GM21786 (cell line): Measurements from ENCODE around the gene DSC2.

Source experiments
- ATAC-seq: cut with Tn5 transposase; IDR thresholded peaks from one replicate; pipeline ENCODE4 v1.9.1; 2021; ENCODE audit not compliant: unreplicated experiment

Gene DSC2

GRCh38 chr18:31098878-31099277 lies 3.3 kb downstream of the DSC2 start:
- ATAC-seq: no peak

DNA sequence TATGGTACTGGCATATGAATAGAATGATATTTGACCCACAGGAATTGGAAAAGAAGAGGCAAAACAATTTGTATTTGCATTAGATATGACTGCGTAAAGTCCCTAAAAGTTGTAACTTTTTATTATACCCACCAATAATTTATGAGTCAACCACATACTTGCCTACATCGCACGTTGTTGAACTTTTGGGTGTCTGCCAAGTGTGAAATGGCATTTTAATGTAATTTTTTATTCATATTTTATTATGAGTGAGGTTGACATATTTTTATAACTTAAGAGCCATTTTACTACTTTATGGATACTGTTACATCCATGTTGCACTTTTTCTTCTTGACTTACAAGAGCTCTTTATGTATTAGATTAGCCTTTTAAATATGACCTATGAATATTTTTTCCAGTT lies 4.6 kb downstream of the DSC2 start:
- no peak for ATAC-seq

DNA sequence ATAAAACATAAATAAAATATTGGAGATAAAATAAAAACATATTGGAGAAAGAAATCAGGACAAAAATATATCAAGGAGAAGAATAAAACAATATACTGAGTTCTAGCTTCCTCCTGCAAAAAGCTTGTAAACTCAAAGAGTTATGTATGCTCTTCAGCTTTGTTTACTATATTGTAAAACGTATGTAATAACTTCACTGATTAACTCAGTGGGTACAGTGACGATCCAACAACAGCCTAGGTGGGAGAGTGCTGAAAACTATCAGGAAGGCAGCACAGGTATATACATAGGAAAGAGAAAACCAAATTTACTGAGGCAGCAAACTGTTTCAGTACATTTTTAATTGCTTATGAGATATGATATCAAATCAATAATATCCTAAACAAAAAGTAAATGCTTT lies 8.3 kb downstream of the DSC2 start:
- ATAC-seq: no peak

- ATAC-seq: no peak
These were observed 8.9 kb downstream of the DSC2 start for GRCh38 chr18:31093294-31093693.

DNA sequence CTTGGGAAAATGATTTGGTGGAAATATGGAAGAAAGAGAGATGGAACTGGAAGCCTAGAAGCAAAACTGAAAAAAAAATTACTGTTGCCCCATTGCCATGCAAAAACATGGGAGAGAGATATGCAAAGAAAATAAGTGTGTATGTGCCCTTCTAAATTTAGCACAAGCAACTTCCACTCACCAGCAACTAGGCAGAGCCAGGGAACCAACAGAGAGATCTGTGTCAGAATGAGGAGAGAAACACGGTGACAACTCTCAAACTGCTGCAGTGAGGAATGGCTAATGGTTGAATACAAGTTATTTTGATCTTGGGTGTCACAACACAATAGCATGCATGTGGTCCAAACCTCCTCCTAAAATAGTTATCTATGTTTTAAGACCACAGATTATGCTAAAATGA lies 10.9 kb downstream of the DSC2 start:
- ATAC-seq: no peak

DNA sequence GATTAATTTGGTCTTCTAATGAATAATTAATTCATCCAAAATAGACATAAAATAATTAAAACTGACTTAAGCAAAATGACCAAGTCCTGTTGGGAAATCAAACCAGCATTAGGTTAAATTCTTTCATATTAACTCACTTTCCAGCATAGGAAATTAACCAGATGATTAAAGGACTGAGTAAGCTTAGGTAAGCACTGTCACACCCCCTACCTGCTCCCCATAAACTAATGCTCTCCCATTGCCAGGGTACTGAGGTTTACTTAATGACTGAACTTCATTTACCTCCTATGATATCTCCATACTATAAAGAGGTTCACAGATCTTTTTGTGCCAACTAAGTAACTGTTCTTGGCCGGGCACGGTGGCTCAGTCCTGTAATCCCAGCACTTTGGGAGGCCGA lies 13.7 kb downstream of the DSC2 start:
- no peak for ATAC-seq

DNA sequence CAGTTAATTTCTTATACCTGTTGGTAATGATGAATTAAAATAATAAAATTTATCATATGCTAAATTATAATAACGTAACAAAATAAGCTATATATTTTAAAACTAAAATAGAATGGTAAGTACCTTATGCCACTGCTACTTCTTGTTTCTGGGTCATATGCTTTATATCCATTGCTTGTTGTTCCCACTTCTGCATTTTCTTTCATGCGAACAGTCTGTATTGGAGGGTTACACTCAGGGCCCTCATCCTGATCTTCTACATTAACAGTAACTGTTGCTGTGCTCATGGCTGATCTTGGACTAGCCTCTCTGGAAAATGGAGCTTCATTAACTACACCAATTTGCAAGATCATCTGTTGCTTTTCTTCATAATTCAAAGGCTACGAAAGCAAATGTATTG lies 22.2 kb downstream of the DSC2 start:
- ATAC-seq: no peak

DNA sequence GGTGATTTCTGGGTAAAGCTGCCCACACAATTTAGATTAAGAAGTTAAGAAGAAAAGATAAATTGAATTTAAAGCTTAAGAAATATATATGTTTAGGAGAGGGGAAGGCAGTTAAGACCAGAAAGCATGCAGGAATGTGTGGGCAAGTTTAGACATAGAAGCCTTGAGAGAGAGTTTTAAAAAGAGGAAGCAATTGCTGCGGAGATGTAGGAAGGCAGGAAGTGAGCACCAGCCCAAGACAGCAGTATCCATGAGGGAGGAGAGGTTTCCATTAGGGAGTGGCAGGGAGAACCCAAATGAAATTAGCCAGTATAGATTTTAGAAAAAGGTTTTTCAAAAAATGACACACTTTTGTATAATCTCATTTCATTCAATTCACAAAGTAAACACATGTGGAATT lies 24.3 kb downstream of the DSC2 start:
- no peak for ATAC-seq

DNA sequence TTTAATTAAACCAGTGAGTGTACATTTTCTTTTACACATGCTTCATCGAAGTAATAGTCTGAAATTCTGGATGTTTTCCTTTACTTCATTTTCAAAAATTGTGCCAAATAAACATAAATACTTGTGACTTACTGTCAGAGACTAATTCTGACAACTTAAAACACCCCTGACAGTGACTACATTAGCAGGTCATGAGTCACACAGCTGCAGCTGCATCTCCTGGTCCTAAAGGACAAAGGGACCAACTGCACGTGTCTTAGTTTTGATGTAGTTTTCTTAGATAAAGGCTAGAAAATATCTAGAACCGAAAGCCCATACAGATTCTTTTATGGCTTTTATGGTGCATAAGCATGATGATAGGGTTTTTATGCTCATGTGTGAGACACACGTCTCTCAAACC lies 30.0 kb downstream of the DSC2 start:
- no peak for ATAC-seq

- ATAC-seq: no peak
These were observed 32.0 kb downstream of the DSC2 start for GRCh38 chr18:31070206-31070605.

- ATAC-seq: no peak
These were observed 36.0 kb downstream of the DSC2 start for GRCh38 chr18:31066266-31066665.

GRCh38 chr18:31065036-31065773 lies 37.0 kb downstream of the DSC2 start:
- no peak for ATAC-seq

DNA sequence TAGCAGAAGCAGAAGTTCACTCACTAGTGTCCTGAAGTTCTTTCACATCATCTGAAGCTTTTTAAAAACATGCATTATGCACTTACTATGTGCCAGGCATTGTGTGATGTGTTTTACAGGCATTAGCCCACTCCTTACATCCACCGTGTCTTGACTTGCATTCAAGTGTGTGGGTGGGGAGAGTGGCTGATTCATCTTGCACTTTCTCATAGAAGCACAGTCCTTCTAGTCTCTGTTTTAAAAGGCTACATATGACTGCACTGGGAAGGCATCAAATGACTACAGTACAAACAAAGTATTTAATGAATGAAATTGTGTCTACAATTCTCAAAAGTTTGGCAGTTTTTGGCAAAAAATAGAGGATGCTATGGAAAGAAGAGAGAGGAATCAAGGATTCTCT lies 38.1 kb downstream of the DSC2 start:
- ATAC-seq: peak; percentile 58

DNA sequence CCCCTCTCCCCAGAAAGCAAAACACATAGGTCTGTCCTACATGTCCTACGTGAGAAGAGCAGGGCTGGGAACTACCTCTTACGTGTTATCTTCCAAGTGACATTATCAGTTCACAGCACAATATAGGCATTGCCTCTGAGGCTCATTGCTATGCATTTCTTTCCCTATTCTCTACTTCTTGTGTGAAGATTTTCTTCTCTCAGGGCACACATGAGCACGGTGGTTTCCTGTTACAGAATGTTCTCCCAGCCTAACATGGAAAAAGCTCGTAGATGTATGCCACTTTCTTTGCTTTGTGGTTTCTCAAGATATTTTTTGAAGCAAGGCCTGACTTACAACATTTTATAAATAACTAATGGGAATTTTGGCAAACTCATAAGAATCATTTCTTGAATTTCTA lies 40.3 kb downstream of the DSC2 start:
- peak; percentile 52 for ATAC-seq

- ATAC-seq: no peak
These were observed 43.3 kb downstream of the DSC2 start for GRCh38 chr18:31058897-31059296.

- ATAC-seq: no peak
These were observed 44.3 kb downstream of the DSC2 start for GRCh38 chr18:31057917-31058316.

GRCh38 chr18:31057051-31057450 lies 45.2 kb downstream of the DSC2 start:
- no peak for ATAC-seq

DNA sequence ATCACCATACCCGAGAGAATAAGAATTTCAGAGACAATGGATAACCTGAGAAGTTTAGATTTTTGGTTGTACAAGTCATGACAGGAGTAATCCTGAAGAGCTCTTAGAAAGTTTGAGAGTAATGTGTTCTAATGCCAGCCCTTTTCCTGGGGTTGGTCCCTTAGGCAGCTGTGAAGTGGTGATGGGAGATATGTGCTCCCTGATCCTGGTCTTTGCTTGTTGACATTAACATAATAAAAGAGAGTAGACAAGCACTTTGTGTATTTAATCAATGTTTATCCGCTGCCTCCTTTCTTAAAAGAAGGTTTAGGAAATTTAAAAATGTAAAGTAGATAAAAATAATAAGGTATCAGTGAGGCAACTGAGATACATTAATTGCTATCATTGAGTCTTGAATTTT lies 45.9 kb downstream of the DSC2 start:
- ATAC-seq: no peak

- no peak for ATAC-seq
These were observed 51.6 kb downstream of the DSC2 start for GRCh38 chr18:31050635-31051034.

DNA sequence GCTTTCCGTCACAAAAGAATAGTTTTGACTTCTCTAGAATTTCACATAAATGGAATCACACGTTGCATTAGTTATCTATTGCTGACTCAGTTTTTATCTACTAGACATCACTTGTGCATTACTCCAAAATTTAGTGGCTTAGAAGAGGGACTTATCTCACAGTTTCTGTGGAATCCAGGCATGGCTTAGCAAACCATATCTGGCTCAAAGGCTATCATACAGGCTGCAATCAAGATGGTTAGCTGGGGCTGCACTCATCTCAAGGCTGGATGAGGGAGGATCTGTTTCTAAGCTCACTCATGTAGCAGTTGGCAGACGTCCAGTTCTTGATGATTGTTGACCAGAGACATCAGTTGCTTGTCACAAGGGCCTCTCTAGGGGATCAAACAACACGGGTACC lies 53.0 kb downstream of the DSC2 start:
- no peak for ATAC-seq

DNA sequence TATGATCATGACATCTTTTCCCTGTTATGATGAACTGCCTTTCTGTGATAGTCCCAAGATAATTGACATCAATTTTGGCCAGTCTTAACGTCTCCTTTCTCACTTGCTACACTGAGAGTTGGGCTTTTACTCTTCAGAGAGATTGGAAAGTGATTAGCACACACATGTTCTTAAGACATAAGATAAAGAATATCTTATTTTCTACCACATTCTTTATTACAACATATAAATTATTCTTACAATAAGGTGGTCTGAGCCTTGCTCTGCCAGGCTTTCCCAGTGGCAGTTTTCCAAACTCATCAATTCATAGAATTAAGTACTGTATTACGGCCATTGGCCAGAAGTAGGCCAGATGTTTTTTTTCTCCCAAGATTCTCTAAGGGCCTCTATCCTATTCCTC lies 54.0 kb downstream of the DSC2 start:
- ATAC-seq: no peak

DNA sequence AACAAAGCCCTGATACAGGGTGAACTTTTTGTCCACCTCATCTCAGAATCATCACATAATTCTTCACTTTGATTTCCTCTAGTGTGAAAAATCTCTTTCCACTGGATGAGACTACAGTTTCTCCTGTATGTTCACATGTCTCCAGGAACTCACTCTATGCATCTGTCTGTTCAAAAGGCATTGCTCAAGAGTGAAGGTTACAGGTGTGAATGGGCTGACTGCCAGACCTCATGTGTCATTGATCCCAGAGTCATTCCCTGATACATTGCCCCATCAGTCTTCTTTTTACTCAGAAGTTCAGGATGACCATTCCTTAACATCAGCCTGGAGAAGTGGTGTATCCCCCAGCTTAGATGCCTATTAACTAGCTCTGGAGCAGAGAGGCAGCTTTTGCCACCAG lies 55.3 kb downstream of the DSC2 start:
- no peak for ATAC-seq

DNA sequence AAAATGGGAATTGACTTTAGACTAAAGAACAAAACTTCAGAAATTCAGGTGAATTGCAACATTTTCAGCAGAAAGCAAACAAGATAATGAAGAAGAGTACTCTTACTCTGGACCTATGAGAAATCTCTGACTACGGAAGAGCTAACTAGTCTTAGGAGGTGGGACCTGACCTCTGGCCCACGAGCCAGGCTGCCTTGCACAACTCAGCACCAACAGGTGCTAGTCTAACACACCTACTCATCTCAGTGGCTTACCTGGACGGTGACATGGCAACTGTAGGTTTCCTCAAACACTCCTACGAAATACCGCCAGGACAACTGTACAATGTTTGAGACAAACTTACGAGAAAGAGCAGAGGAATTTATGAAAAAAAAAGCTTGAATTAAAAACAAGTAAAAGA lies 56.6 kb downstream of the DSC2 start:
- ATAC-seq: no peak
